Raji (cell line): Measurements from ENCODE around the gene NHERF2.

ENCODE experiments used
- POLR2A ChIP-seq: IDR thresholded peaks from 2 replicates; pipeline ENCODE4 v1.6.1; 2011; ENCODE audit warnings: low read depth, low read length, control low read depth; ENCODE audit not compliant: insufficient read depth

The NHERF2 gene

DNA sequence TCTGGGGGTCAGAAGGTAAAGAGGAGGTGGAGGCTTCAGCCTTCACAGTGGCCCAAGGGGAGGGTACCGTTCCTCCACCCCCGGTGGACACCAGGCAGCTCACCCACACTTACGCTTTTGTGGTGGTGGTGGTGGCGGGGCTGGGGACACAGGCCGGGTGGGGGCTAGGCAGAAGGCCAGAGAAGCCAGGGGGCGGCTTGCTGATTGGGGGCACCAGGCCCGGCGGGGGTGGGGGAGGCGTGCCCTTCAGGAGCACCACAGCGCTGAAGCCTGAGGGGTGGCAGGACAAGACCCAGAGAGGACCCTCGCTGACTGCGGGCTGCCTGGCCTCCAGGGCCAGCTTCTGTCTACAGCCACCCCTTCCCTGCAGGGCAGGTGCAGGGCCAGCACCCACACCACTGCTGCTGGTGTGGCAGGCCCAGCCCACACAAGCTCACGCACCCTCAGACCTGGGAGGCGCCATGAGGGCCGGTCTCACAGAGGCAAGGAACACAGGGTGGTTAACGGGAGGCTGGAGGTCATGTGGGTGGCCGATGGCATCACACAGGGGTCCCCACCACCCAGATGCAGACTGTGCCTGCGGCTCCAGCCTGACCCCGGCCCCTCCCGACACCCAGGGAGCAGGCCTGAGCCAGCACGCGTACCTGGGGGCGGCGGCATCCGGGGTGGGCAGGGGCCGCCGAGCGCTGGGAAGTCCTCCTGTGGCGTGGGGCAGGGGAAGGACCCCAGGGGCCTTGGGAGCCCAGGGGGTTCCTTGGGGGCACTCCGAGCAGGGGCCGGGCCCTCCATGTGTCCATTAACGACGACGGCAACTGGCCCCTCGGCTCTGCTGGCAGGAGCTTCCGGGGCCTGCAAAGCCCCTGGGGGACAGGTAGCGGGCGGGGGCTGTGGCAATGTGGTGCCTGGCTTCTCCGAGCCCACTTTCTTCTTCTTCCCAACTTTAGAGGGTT is 27.6 kb upstream of the NHERF2 start:
- no peak for TF ChIP-seq POLR2A

DNA sequence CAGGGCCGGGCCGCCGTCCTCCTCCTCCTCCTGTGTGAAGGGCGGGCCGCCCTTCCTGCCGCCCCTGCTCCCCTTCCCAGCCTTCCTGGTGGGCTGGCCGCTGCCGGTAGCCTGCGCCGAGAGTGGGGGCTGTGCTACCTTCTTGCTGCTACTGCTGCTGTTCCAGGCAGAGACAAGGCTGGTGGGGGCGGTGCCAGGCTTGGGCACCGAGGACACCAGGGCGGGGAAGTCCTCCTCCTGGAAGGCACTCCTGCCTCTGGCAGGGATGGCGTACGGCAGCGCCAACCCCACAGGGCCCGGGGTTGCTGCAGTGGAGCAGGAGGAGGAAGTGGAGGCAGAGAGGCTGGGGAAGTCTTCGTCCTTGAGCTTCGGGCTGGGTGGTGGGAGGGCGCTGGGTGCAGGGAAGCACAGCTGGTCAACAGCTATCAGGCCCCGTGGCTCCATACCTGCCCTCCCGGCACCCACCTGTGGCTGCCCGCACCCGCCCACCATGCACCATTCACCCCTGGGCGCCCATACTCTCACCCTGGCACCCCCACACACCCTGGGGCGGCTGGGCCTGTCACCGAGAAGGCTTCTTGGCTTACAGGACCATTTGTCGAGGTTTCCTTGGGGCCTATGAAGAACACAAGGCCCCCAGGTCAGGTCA is 26.7 kb upstream of the NHERF2 start:
- no peak for TF ChIP-seq POLR2A

DNA sequence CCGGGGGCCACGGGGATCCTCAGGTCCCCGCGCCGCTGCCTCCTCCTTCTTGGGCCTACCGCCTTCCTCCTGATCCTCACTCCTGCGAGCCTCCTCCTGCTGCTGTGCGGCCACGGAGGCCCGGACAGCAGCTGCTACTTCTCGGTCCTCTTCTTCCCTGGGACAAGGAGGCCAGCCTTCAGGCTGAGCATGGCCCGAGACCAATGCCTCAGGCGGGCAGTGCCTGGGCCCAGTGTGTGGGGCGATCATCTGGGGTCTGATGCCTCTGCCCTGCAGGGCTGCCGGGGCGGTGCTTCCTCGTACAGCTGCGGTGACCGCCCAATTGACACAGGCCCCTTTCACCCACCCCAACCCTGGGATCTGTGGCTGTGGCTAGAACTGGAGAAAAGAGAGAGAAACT is 25.7 kb upstream of the NHERF2 start:
- TF ChIP-seq POLR2A, result no peak

DNA sequence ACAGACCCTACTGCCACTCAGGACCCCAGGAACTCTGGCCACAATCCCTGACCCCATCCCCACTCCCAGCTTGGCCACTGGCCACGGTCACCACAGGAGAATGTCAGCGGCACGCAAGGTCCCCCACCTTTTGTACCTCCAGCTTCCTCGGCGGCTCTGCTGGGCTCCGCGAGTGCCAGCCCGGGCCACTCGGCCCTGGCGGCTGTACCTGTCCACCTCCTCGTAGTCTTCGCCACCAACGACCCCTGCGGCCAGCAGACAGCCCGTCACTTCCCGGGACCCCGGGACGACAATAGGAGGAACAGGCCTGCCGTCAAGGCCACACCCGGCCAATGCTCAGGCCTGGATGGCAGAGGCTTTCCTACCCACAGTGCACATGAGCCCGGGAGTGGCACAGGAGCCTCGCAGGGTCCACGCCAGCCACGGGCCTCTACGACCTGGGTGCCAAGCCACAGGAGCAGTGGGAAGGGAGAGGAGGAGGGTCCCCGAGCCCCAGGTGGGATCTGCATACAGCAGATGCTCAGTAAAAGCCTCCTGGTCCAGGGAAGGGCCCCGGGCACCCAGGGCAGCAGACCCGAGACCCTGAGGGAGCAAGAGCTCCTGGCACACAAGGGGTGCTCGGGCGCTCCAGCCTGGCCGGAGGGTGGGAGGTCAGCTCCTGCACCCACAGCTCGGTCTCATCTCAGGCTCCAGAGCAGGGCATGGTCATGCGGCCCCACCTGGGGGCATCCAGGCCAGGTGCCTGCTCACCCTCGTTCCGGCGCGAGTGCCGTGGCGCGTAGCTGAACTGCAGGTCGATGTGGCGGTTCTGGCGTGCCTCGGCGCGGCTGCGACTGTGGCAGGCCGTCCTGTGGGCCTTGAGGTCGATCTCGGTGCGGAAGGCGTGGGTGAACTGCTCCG is 25.0 kb upstream of the NHERF2 start:
- no peak for TF ChIP-seq POLR2A

DNA sequence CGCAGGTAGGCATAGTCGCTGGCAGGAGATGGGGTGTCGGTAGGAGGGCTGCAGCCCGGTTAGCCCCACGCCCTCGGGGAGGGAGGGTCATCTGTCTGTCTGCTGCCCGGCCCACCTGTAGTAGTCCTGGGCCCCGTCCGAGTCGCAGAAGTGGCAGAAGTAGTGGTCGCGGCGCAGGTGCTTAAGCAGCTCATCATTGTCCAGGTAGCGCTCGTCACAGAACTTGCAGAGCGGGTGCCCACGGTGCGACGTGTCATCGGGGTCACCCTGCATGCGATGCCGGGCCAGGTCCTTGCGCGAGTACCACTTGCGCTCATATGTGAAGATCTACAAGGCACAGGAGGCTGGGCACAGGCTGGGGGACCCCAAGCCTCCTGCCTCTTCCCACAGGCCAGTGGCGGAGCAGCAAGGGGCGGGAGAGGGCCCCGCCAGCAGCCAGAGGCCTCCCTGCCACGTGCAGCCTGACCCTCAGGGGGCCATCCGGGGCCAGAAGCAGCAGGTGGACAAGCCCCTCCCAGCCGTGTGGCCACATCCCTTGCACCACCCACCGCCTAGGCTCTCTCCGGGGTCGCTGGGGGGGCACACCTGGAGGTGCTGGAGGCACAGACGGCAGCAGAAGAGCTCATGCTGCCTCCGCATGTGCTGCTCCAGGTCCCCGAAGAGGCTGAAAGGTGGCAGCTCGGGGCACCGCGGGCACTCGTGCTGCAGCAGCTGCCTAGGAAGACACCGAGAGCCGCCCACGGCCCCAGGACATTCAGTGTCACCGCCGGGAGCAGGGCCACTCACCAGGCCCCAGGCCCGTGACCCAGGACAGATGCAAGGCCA is 24.1 kb upstream of the NHERF2 start:
- TF ChIP-seq POLR2A, result no peak

DNA sequence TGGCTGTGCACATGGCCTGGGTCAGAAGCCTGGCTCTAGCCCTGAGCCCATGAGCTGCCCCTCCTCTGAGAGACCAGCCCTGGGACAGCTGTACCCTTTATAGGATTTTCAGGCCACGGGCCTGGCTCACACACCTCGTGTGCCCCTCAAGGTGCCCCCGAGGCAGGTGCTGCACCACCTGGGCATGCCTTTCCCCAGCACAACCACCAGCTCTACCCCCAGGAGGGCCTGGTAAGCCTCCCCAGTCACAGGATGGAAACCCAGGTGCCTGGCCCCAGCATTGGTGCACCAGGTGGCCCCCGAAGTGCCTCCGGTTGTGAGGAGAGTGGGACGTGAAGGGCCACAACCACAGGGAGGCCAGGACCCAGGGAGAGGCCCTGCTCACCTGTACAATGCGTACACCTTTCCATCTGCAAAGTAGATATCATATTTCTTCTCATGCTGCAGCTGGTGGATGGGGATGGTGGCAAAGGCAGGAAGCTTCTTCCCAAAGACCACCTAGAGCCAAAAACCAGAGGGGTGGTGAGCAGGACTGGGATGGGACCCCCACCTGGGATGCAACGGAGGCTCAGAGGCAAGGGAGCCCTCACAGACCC is 23.4 kb upstream of the NHERF2 start:
- TF ChIP-seq POLR2A, result no peak

DNA sequence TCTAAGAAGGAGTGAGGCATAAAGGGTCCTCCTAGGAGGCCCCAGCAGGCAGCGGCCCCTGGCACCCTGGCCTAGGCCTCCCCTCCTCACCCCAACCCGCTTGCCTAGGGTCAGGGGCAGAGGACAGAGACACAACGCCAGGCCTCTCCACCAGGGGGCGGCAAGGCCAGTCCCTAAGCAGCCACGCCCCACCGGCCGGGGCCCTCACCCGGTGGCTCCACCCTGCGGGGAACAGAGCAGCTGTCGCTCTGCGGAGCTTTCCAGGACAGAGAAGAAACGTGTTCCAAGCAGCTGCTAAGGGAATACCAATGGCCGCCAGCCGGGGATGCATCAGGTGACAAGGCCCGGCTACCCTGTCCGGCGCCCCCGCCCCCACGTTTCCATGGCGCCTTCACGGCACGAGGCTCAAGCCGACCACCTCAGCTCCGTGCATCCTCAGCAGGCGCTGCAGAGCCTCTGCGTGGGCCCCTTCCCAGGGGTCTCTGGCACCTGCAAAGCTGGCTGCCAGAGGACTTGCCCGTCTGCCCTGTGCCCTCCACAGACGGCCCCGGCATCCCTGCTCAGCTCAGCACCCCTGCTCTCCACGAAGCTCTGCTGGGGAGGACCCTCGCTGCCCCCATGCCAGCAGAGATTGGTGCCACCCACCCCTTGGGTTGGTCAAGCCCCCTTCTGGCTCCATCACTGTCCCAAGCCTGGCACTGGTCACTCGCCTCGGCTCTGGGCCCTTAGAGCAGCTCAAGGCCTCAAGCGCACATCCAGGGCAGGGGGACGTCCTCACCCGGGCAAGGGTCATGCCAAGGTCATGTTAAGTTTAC is 22.7 kb upstream of the NHERF2 start:
- TF ChIP-seq POLR2A, result 0 out of 2 replicates have a peak, but pooled peaks have one; percentile 19

DNA sequence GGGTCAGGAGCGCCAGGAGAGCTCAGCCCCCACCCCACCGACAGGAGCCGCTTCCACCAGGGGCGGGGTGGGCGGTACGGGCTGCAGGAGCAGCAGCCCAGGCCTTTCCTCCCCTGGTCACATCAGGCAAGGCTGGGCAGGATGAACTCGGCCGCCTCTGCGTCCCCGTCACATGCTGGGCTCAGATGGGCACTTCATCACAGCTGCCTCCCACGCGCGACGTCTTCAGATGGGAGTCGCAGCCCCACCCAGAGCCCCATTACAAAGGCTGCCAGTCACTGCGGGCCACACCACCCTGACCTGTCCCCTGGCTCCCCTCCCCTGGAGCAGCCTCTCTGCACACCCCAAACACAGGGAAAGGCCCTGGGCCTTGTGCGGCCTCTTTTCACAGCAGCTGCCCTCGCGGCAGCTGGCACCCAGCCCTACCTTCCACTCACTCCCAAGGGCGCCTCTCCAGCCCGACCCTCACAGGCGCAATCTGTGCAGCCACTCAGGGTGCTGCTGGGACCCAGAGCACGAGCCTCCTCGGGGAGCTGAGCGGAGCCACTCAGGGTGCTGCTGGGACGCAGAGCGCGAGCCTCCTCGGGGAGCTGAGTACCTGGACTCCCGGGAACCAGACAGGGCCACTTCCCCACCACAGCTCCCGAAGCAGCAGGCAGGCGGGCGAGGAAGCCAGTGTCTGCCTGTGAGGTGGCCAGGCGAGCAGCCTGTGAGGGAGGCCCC is 21.7 kb upstream of the NHERF2 start:
- TF ChIP-seq POLR2A, result no peak

DNA sequence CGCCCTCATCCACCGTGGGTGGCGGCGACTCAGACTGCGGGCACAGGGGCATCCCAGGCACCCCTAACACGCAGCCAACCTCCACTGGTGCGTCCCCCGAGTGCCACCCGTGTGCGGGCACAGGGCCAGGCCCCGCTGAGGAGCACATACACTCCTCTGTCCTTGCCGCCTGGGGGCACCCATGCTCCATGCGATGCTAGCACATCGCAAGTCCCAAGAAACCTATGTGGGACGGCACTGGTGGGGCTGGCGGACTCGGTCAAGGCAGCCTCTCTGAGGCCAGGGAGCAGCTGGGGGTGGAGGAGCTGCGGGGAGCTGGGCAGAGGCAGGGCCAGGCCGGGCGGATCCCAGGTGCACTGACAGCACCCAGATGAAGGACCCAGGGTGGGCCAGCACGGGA is 21.1 kb upstream of the NHERF2 start:
- TF ChIP-seq POLR2A, result no peak

DNA sequence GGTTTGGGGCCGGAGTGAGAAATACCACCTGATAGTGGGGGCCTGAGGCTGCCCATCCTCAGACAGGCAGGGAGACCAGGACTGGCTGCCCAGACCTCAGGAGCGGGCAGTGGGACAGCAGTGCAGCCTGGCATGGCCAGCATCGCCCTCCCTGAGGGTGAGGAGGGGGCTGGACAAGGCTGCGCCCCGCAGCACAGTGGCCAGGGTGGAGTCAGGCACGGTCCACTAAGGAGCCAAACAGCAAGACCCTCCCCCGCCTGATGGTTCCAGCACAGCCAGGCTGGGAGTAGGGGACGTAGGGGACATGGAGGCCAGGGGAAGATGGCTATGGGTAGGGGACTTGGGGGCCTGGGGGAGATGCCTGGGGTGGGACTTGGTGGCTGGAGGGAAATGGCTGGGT is 20.4 kb upstream of the NHERF2 start:
- no peak for TF ChIP-seq POLR2A

DNA sequence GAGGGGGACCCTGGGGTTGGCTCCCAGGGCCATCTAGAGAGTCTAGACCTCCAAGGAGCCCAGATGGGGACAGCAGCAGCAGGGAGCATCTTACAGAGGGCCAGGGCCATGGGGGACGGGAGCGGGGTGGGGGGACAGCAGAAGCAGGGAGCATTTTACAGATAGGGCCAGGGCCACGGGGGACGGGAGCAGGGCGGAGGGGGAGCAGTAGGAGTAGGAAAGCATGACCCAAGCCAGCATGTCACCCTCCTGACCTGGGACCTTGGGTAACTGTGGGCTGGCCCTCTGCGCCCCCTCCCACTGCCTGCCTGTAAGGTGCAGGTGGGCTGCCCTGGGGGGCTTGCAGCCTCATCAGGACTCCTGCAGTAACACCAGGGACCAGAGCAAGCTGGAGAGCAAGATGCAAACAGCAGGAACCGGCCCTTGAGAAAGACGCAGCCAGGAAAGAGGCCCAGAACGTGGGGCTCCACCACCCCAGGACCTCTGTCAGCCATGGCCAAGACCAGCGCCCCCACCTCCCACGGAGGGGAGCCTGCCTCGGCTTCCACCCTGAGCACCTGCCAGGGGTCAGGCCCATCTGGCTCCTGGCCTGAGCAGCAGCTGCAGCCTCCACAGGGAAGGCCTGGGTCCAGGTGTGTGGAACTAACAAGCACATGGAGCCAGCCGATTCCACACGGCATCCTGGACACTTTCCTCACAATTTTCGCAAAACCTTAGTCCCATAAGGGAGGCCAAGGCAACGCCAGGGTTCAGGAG is 19.4 kb upstream of the NHERF2 start:
- TF ChIP-seq POLR2A, result no peak

DNA sequence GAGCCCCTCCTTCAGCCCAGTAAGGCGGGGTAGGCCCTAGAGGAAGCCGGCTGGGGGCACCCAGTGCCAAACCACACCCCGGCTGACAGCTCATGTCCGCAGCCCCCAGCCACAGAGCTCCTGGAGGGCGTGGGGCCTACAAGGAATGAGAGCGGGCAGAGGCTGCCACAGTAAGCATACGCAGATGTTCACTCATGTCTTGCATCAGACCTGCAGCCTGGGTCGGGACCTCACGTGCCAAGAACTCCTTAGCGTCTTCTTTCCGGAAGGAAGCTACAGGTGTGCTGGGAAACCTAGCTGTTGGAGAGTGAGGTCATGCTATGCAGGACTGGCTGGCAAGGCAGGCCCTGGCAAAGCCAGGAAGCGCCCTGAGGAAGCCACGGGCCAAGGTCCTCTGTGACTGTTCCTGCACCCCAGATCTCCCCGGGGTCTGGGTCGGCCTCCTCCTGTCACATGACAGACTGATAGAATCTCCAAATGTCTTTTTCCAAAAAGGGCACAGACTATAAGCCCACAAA is 18.6 kb upstream of the NHERF2 start:
- TF ChIP-seq POLR2A, result no peak
